ENCODE results near the gene PRDM10.

The PRDM10 gene

GRCh38 chr11:129989149-129989813 is 13.4 kb downstream of the PRDM10 start:
- no peak overlapping the region for H3K27ac ChIP-seq
- TF ChIP-seq ZFX (IDR thresholded peaks at IDR 0.05) (no peak), CTCF (conservative IDR thresholded peaks at IDR 0.05) (no peak)

GRCh38 chr11:129987950-129988349 is 14.7 kb downstream of the PRDM10 start:
- no peak for TF ChIP-seq CTCF (conservative IDR thresholded peaks at IDR 0.05)
- no peak for TF ChIP-seq ZFX (IDR thresholded peaks at IDR 0.05)
- no peak overlapping the region for H3K27ac ChIP-seq

DNA sequence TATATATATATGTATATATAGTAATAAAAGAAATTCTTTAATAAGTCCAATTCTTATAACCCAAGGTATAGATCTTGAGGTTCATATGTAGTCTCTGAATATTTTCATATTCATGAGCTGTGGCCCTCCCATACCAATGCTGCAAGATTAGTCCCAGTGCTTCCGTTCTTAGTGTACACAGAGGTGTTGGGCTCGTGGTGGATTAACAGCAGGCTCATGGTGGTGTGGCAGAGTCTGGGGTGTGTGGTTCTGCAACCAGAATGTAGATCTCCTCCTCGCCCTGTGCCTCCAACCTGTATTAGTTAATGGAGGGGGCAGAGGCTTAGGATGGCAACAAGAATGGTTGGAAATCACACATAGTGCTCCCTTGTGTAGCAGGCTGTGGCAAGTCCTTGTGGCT is 16.8 kb downstream of the PRDM10 start:
- H3K27ac ChIP-seq: no peak overlapping the region
- TF ChIP-seq CTCF (conservative IDR thresholded peaks at IDR 0.05) (no peak), ZFX (IDR thresholded peaks at IDR 0.05) (no peak)

DNA sequence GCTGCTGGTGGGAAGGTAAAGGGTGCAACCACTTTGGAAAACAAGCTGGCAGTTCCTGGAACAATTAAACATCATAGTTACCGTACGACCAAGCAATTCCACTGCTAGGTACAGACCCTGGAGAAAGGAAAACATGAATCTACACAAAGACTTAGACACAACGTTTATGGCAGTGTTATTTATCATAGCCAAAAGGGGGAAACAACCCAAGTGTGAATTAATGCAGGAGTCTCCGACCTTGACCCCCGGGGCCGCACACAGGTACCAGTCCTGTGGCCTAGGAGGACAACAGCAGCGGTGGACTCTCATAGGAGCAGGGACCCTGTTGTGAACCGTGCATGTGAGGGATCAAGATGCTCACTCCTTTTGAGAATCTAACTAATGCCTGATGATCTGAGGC is 22.5 kb downstream of the PRDM10 start:
- TF ChIP-seq ZFX (IDR thresholded peaks at IDR 0.05) (no peak), CTCF (conservative IDR thresholded peaks at IDR 0.05) (no peak)

GRCh38 chr11:129979046-129979605 is 23.5 kb downstream of the PRDM10 start:
- no peak for TF ChIP-seq ZFX (IDR thresholded peaks at IDR 0.05)
- TF ChIP-seq CTCF (conservative IDR thresholded peaks at IDR 0.05): no peak
- H3K27ac ChIP-seq: no peak overlapping the region

More for the DNA sequence above, 22.5 kb downstream of the PRDM10 start:
- H3K27ac ChIP-seq: no peak overlapping the region

GRCh38 chr11:129978447-129978846 is 24.2 kb downstream of the PRDM10 start:
- TF ChIP-seq CTCF (conservative IDR thresholded peaks at IDR 0.05) (no peak), ZFX (IDR thresholded peaks at IDR 0.05) (no peak)

GRCh38 chr11:129976328-129976727 is 26.3 kb downstream of the PRDM10 start:
- no peak for TF ChIP-seq CTCF (conservative IDR thresholded peaks at IDR 0.05)
- TF ChIP-seq ZFX (IDR thresholded peaks at IDR 0.05): no peak
- H3K27ac ChIP-seq: no peak overlapping the region

More at GRCh38 chr11:129978447-129978846, 24.2 kb downstream of the PRDM10 start:
- H3K27ac ChIP-seq: no peak overlapping the region
